Measurements from ENCODE around the gene ERN1.
A peak's percentile ranks its signal among the peaks of the same experiment; 100 is the strongest.
"Not testable (repeated sequence)": the region's sequence is repeated elsewhere in the genome, so short reads cannot be mapped to it uniquely, and the experiment has no call there.

The ERN1 gene

GRCh38 chr17:64129765-64130558 is at the start of gene ERN1:
ERN1 (minus strand) TSS chr17:64130144; CDS start chr17:64130029, 115 bp downstream.
- H3K9me3 Mint-ChIP-seq = no peaks in the 10 kb centered on the region
- H3K27ac Mint-ChIP-seq = peak within 1 kb of the TSS; percentile 84
- H3K4me1 Mint-ChIP-seq (ENCODE audit: low read depth) = peaks cover 65% of the 10 kb centered on the region
- peak within 1 kb of the TSS; percentile 88 for H3K4me3 Mint-ChIP-seq
- peaks cover 6% of the 10 kb centered on the region for H3K36me3 Mint-ChIP-seq (ENCODE audit: low read depth)
- H3K27me3 Mint-ChIP-seq = no peaks in the 10 kb centered on the region

- H3K27ac Mint-ChIP-seq; H3K9me3 Mint-ChIP-seq; H3K27me3 Mint-ChIP-seq; H3K4me3 Mint-ChIP-seq; H3K4me1 Mint-ChIP-seq (ENCODE audit: low read depth): not testable (repeated sequence)
- H3K36me3 Mint-ChIP-seq (ENCODE audit: low read depth) = peaks cover 35% of the 10 kb centered on the region
Observed at GRCh38 chr17:64179024-64179423, 49.1 kb upstream of the ERN1 start.

- Mint-ChIP-seq H3K4me3 (no peak overlapping the region), H3K27ac (no peak overlapping the region), H3K27me3 (no peaks in the 10 kb centered on the region), H3K36me3 (ENCODE audit: low read depth) (peaks cover 39% of the 10 kb centered on the region), H3K9me3 (peaks cover 3% of the 10 kb centered on the region), H3K4me1 (ENCODE audit: low read depth) (no peaks in the 10 kb centered on the region)
Observed at GRCh38 chr17:64178011-64178825, 48.3 kb upstream of the ERN1 start.

- no peaks in the 10 kb centered on the region for H3K4me1 Mint-ChIP-seq (ENCODE audit: low read depth)
- no peaks in the 10 kb centered on the region for H3K27me3 Mint-ChIP-seq
- H3K9me3 Mint-ChIP-seq = peaks cover 3% of the 10 kb centered on the region
- H3K4me3 Mint-ChIP-seq = no peak overlapping the region
- no peak overlapping the region for H3K27ac Mint-ChIP-seq
- H3K36me3 Mint-ChIP-seq (ENCODE audit: low read depth) = peaks cover 42% of the 10 kb centered on the region
Observed at GRCh38 chr17:64177311-64178010, 47.5 kb upstream of the ERN1 start.

GRCh38 chr17:64176556-64176955 is 46.6 kb upstream of the ERN1 start:
- Mint-ChIP-seq H3K27me3 (no peaks in the 10 kb centered on the region), H3K4me3 (no peak overlapping the region), H3K9me3 (peaks cover 3% of the 10 kb centered on the region), H3K27ac (no peak overlapping the region), H3K4me1 (ENCODE audit: low read depth) (no peaks in the 10 kb centered on the region), H3K36me3 (ENCODE audit: low read depth) (peaks cover 41% of the 10 kb centered on the region)

GRCh38 chr17:64174686-64175456 is 44.9 kb upstream of the ERN1 start:
- Mint-ChIP-seq H3K27me3 (no peaks in the 10 kb centered on the region), H3K36me3 (ENCODE audit: low read depth) (peaks cover 48% of the 10 kb centered on the region)

GRCh38 chr17:64173646-64174045 is 43.7 kb upstream of the ERN1 start:
- H3K4me3 Mint-ChIP-seq = no peak overlapping the region
- H3K27me3 Mint-ChIP-seq = no peaks in the 10 kb centered on the region
- H3K27ac Mint-ChIP-seq = no peak overlapping the region
- peaks cover 39% of the 10 kb centered on the region for H3K36me3 Mint-ChIP-seq (ENCODE audit: low read depth)
- H3K4me1 Mint-ChIP-seq (ENCODE audit: low read depth) = no peaks in the 10 kb centered on the region
- no peaks in the 10 kb centered on the region for H3K9me3 Mint-ChIP-seq

More at GRCh38 chr17:64174686-64175456, 44.9 kb upstream of the ERN1 start:
- H3K9me3 Mint-ChIP-seq = peaks cover 3% of the 10 kb centered on the region
- no peak overlapping the region for H3K4me3 Mint-ChIP-seq
- no peak overlapping the region for H3K27ac Mint-ChIP-seq
- H3K4me1 Mint-ChIP-seq (ENCODE audit: low read depth) = no peaks in the 10 kb centered on the region

GRCh38 chr17:64172510-64172909 is 42.6 kb upstream of the ERN1 start:
- H3K9me3 Mint-ChIP-seq = no peaks in the 10 kb centered on the region
- no peaks in the 10 kb centered on the region for H3K27me3 Mint-ChIP-seq
- no peak overlapping the region for H3K4me3 Mint-ChIP-seq
- H3K36me3 Mint-ChIP-seq (ENCODE audit: low read depth) = peaks cover 29% of the 10 kb centered on the region
- no peaks in the 10 kb centered on the region for H3K4me1 Mint-ChIP-seq (ENCODE audit: low read depth)
- no peak overlapping the region for H3K27ac Mint-ChIP-seq

GRCh38 chr17:64171041-64171440 is 41.1 kb upstream of the ERN1 start:
- Mint-ChIP-seq H3K4me3 (no peak overlapping the region), H3K36me3 (ENCODE audit: low read depth) (peaks cover 32% of the 10 kb centered on the region), H3K27ac (no peak overlapping the region), H3K9me3 (no peaks in the 10 kb centered on the region), H3K4me1 (ENCODE audit: low read depth) (no peaks in the 10 kb centered on the region), H3K27me3 (no peaks in the 10 kb centered on the region)

GRCh38 chr17:64170286-64170685 is 40.3 kb upstream of the ERN1 start:
- Mint-ChIP-seq H3K27me3 (no peaks in the 10 kb centered on the region), H3K27ac (no peak overlapping the region), H3K36me3 (ENCODE audit: low read depth) (peaks cover 32% of the 10 kb centered on the region), H3K9me3 (no peaks in the 10 kb centered on the region), H3K4me3 (no peak overlapping the region), H3K4me1 (ENCODE audit: low read depth) (no peaks in the 10 kb centered on the region)

- H3K36me3 Mint-ChIP-seq (ENCODE audit: low read depth) = peaks cover 27% of the 10 kb centered on the region
- not testable (repeated sequence) for H3K4me1 Mint-ChIP-seq (ENCODE audit: low read depth); H3K27ac Mint-ChIP-seq; H3K4me3 Mint-ChIP-seq; H3K9me3 Mint-ChIP-seq; H3K27me3 Mint-ChIP-seq
Observed at GRCh38 chr17:64167666-64168065, 37.7 kb upstream of the ERN1 start.

GRCh38 chr17:64166876-64167275 is 36.9 kb upstream of the ERN1 start:
- Mint-ChIP-seq H3K4me1 (ENCODE audit: low read depth) (no peaks in the 10 kb centered on the region), H3K27ac (no peak overlapping the region), H3K27me3 (no peaks in the 10 kb centered on the region), H3K4me3 (no peak overlapping the region), H3K9me3 (no peaks in the 10 kb centered on the region), H3K36me3 (ENCODE audit: low read depth) (peaks cover 22% of the 10 kb centered on the region)

- no peak overlapping the region for H3K27ac Mint-ChIP-seq
- no peaks in the 10 kb centered on the region for H3K9me3 Mint-ChIP-seq
- H3K4me3 Mint-ChIP-seq = no peak overlapping the region
- peaks cover 14% of the 10 kb centered on the region for H3K36me3 Mint-ChIP-seq (ENCODE audit: low read depth)
- H3K27me3 Mint-ChIP-seq = no peaks in the 10 kb centered on the region
- no peaks in the 10 kb centered on the region for H3K4me1 Mint-ChIP-seq (ENCODE audit: low read depth)
Observed at GRCh38 chr17:64165347-64165746, 35.4 kb upstream of the ERN1 start.

- Mint-ChIP-seq H3K4me1 (ENCODE audit: low read depth) (no peaks in the 10 kb centered on the region), H3K4me3 (no peak overlapping the region), H3K9me3 (no peaks in the 10 kb centered on the region), H3K27me3 (no peaks in the 10 kb centered on the region), H3K36me3 (ENCODE audit: low read depth) (peaks cover 8% of the 10 kb centered on the region), H3K27ac (no peak overlapping the region)
Observed at GRCh38 chr17:64164596-64165285, 34.8 kb upstream of the ERN1 start.
